ENCODE results near the gene ADAMTS19.

ADAMTS19 gene

GRCh38 chr5:129724647-129725046, 264.5 kb downstream of the ADAMTS19 start:
- TF ChIP-seq POLR2AphosphoS5 (IDR thresholded peaks at IDR 0.05; ENCODE audit: low read depth) (no peak), GABPA (IDR thresholded peaks at IDR 0.05; ENCODE audit: low read depth) (no peak), SPI1 (IDR thresholded peaks at IDR 0.05; ENCODE audit: borderline replicate concordance, low read depth) (no peak), REST (IDR thresholded peaks at IDR 0.05; ENCODE audit: insufficient replicate concordance, low read depth) (no peak), CTCF (IDR thresholded peaks at IDR 0.05; ENCODE audit: insufficient read depth, low read length) (no peak)
- no peak for DNase-seq (ENCODE audit: low read depth in 1 of 2, low spot score in 1 of 2)
- Histone ChIP-seq H3K27ac (replicated peaks) (no peak overlapping the region), H3K4me3 (replicated peaks; ENCODE audit: insufficient read depth, low read length) (no peak overlapping the region), H3K27me3 (ENCODE audit: insufficient read depth, poor library complexity, severe bottlenecking) (no peaks in the 10 kb centered on the region)

- no peak for DNase-seq (ENCODE audit: low read depth in 1 of 2, low spot score in 1 of 2)
- no peak overlapping the region for H3K4me3 ChIP-seq (replicated peaks; ENCODE audit: insufficient read depth, low read length)
- no peak overlapping the region for H3K27ac ChIP-seq (replicated peaks)
- no peaks in the 10 kb centered on the region for H3K27me3 ChIP-seq (ENCODE audit: insufficient read depth, poor library complexity, severe bottlenecking)
- TF ChIP-seq SPI1 (IDR thresholded peaks at IDR 0.05; ENCODE audit: borderline replicate concordance, low read depth), result no peak
- no peak for TF ChIP-seq GABPA (IDR thresholded peaks at IDR 0.05; ENCODE audit: low read depth)
- TF ChIP-seq CTCF (IDR thresholded peaks at IDR 0.05; ENCODE audit: insufficient read depth, low read length), result no peak
These were observed 279.7 kb downstream of the ADAMTS19 start for GRCh38 chr5:129739773-129740172.

GRCh38 chr5:129743541-129744187, 283.6 kb downstream of the ADAMTS19 start:
- Histone ChIP-seq H3K4me3 (replicated peaks; ENCODE audit: insufficient read depth, low read length) (no peak overlapping the region), H3K27ac (replicated peaks) (no peak overlapping the region), H3K27me3 (ENCODE audit: insufficient read depth, poor library complexity, severe bottlenecking) (no peaks in the 10 kb centered on the region)
- TF ChIP-seq GABPA (IDR thresholded peaks at IDR 0.05; ENCODE audit: low read depth) (no peak), CTCF (IDR thresholded peaks at IDR 0.05; ENCODE audit: insufficient read depth, low read length) (no peak), POLR2AphosphoS5 (IDR thresholded peaks at IDR 0.05; ENCODE audit: low read depth) (no peak), REST (IDR thresholded peaks at IDR 0.05; ENCODE audit: insufficient replicate concordance, low read depth) (no peak), SPI1 (IDR thresholded peaks at IDR 0.05; ENCODE audit: borderline replicate concordance, low read depth) (no peak)
- no peak for DNase-seq (ENCODE audit: low read depth in 1 of 2, low spot score in 1 of 2)

GRCh38 chr5:129745997-129746396, 285.9 kb downstream of the ADAMTS19 start:
- H3K27ac ChIP-seq (replicated peaks), result no peak overlapping the region
- DNase-seq (ENCODE audit: low read depth in 1 of 2, low spot score in 1 of 2), result no peak

More at GRCh38 chr5:129745997-129746396, 285.9 kb downstream of the ADAMTS19 start:
- Histone ChIP-seq H3K27me3 (ENCODE audit: insufficient read depth, poor library complexity, severe bottlenecking) (no peaks in the 10 kb centered on the region), H3K4me3 (replicated peaks; ENCODE audit: insufficient read depth, low read length) (no peak overlapping the region)
- TF ChIP-seq SPI1 (IDR thresholded peaks at IDR 0.05; ENCODE audit: borderline replicate concordance, low read depth), result no peak
- no peak for TF ChIP-seq POLR2AphosphoS5 (IDR thresholded peaks at IDR 0.05; ENCODE audit: low read depth)
- TF ChIP-seq REST (IDR thresholded peaks at IDR 0.05; ENCODE audit: insufficient replicate concordance, low read depth), result no peak
- no peak for TF ChIP-seq CTCF (IDR thresholded peaks at IDR 0.05; ENCODE audit: insufficient read depth, low read length)
- TF ChIP-seq GABPA (IDR thresholded peaks at IDR 0.05; ENCODE audit: low read depth), result no peak
